ENCODE data around the gene CIDEB.

The CIDEB gene

DNA sequence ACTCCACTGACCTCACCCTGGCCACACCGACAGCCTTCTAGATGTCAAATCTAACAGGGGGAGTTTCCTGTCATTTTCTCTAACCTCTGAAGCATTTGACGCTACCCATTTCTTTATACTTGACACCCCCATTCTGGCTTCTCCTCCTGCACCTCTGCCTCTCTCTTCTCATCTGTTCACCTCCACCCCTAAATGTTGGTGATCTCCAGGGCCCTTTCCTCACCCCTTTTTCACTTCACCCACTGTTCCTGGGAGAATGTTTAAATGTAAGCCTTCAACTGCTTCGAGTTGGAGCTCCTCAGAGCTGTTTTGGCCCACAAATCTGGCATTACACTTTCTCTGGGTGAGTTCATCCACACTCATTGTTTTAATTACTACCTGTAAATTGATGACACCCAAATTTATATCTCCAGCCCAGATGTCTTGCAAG lies 35.9 kb downstream of the CIDEB start:
- peaks cover 55 to 56% of the 10 kb centered on the region in 2 experiments for H3K4me1 ChIP-seq (ENCODE audit: control insufficient read depth in 1 of 2, insufficient read depth in 1 of 2, low read depth in 1 of 2, low read length in 1 of 2)
- H3K27ac ChIP-seq = peak overlapping the region; percentile 95
- no peaks in the 10 kb centered on the region for H3K9me3 ChIP-seq
- no peaks in the 10 kb centered on the region for H3K27me3 ChIP-seq
- H3K36me3 ChIP-seq = peaks cover 26% of the 10 kb centered on the region
- TF ChIP-seq, protein P1, sequence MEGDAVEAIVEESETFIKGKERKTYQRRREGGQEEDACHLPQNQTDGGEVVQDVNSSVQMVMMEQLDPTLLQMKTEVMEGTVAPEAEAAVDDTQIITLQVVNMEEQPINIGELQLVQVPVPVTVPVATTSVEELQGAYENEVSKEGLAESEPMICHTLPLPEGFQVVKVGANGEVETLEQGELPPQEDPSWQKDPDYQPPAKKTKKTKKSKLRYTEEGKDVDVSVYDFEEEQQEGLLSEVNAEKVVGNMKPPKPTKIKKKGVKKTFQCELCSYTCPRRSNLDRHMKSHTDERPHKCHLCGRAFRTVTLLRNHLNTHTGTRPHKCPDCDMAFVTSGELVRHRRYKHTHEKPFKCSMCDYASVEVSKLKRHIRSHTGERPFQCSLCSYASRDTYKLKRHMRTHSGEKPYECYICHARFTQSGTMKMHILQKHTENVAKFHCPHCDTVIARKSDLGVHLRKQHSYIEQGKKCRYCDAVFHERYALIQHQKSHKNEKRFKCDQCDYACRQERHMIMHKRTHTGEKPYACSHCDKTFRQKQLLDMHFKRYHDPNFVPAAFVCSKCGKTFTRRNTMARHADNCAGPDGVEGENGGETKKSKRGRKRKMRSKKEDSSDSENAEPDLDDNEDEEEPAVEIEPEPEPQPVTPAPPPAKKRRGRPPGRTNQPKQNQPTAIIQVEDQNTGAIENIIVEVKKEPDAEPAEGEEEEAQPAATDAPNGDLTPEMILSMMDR (IDR thresholded peaks at IDR 0.05) = no peak
- peak overlapping the region; percentile 83 to 90 for H3K4me3 ChIP-seq (ENCODE audit: low read depth in 1 of 2, low read length in 1 of 2)

DNA sequence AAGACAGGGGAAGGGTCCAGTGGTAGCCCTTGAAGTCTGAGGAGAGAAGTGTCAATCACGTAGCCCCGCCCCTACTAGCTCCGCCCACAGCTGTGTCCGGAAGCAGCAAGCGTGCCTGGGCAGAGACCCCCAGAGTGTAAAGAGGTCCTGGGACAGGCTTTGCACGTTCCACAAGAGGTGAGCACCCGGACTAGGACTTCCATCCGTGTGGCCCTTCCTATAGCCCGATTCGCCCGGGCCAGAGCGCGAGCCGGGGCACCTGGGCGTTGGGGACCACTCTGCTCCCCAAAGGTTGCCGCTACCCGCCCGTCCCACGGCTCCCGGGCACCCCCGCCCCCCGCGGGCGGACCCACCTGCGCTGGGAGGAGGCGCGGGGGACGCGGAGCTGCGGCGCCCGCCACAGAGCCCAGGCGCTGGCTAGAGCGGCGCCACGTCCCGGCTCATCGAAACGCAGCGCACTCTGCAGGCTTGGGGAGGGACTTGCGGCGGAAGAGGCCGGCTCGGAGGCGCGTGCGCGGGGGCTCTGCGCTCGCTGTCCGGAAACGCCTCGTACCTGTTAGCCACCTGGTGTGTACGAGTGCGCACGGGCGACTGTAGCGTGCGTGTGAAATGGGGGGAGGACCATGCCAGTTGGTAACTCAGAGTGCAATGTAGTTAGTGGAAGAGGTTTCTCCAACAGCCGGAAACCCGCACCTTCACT lies 36.5 kb downstream of the CIDEB start, which contains the start of gene RABGGTA:
TSS of gene RABGGTA (minus strand) at position 464 of the 700 bp plus-strand sequence. CDS start 482 bp downstream, outside the sequence.
- H3K4me3 ChIP-seq (ENCODE audit: low read depth in 1 of 2, low read length in 1 of 2) = peak within 1 kb of the TSS; percentile 83 to 90
- H3K27ac ChIP-seq = peak within 1 kb of the TSS; percentile 95
- H3K36me3 ChIP-seq = peaks cover 32% of the 10 kb centered on the region
- no peaks in the 10 kb centered on the region for H3K9me3 ChIP-seq
- no peaks in the 10 kb centered on the region for H3K27me3 ChIP-seq
- TF ChIP-seq, protein P1 (IDR thresholded peaks at IDR 0.05) = peak; percentile 95
- H3K4me1 ChIP-seq (ENCODE audit: control insufficient read depth in 1 of 2, insufficient read depth in 1 of 2, low read depth in 1 of 2, low read length in 1 of 2) = peaks cover 49 to 50% of the 10 kb centered on the region in 2 experiments

DNA sequence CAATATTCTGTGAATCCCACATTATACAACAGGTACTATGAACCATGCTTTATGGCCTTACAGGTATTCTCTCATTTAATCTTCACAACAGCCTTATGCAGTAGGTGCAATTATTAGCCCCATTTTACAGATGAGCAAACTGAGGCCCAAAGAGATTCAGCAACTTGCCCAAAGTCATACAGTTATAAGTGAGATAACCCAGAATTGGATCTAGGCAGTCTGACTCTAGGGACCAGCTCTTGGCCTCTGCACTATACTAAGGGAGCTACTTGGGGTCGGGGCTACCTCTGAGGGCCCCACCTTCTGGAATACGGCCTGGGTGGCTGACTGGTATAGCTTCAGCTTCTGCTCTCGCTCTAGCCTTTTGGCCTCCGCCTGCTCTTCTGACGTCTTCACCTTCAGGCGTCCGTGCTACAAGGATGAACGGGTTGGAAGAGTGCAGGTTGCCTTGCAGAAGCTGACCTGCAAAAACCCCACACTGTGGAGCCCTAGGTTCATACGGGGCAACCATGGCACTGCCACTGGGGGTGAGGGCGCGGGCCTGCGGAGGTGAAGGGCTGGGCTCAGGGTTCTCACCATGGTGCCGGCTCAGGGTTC lies 37.1 kb downstream of the CIDEB start:
- Histone ChIP-seq H3K36me3 (peaks cover 39% of the 10 kb centered on the region), H3K4me1 (ENCODE audit: control insufficient read depth in 1 of 2, insufficient read depth in 1 of 2, low read depth in 1 of 2, low read length in 1 of 2) (peaks cover 46 to 48% of the 10 kb centered on the region in 2 experiments), H3K27me3 (no peaks in the 10 kb centered on the region), H3K4me3 (ENCODE audit: low read depth in 1 of 2, low read length in 1 of 2) (peak overlapping the region; percentile 83 to 90), H3K9me3 (no peaks in the 10 kb centered on the region), H3K27ac (peak overlapping the region; percentile 95)
- TF ChIP-seq, protein P1 (IDR thresholded peaks at IDR 0.05) = no peak

DNA sequence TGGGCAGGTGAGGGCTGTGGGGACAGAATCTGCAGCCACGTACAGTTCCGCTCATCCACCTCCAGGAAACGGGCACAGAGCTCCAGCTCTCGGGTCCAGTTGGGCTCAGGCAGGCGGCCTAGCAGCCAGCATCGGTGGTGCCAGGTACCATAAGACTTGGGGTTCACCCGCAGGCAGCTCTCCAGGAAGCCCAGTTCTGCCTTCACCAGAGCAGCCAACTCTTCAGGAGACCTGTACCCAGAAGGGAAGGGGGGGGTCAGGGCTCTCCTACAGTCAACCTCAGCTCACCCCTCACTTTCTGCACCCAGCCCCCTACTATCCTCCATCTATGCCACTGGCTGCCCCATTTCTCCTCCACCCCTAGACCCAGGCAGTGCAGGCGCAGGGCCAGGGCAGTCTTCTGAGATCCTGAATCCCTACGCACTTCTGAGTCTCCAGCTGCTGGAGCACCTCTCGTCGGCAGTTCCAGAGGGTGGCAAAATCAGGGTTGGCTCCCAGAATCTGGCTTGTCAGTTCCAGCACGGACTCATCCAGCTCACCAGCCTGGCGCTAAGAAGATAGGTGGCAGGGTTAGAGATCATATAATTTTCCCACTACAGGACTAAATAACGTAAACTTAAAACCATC lies 37.8 kb downstream of the CIDEB start:
- Histone ChIP-seq H3K27ac (peak overlapping the region; percentile 95), H3K36me3 (peaks cover 45% of the 10 kb centered on the region), H3K4me3 (ENCODE audit: low read depth in 1 of 2, low read length in 1 of 2) (no peak overlapping the region), H3K4me1 (ENCODE audit: control insufficient read depth in 1 of 2, insufficient read depth in 1 of 2, low read depth in 1 of 2, low read length in 1 of 2) (peaks cover 40 to 41% of the 10 kb centered on the region in 2 experiments), H3K9me3 (no peaks in the 10 kb centered on the region), H3K27me3 (no peaks in the 10 kb centered on the region)
- TF ChIP-seq, protein P1 (IDR thresholded peaks at IDR 0.05) = no peak

DNA sequence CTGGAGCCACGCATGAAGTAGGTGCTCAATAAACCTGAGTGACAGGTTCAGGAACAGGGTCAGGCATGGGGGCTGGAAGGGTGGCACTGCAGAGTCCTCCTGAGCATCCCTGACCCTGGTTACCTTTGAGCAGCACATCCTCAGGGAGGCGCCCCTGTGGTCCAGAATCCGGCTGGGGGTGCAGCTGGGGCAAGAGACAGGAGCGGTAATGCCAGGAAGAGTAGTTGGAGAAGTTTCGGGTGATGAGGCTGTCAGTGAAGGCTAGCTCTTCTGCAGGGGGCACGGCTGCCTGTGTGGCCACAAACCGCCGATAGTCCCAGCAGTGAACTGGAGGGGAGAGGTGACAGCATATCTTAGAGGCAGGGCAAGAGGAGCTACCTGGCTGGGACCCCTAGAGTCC lies 38.4 kb downstream of the CIDEB start:
- Histone ChIP-seq H3K27me3 (no peaks in the 10 kb centered on the region), H3K36me3 (peaks cover 46% of the 10 kb centered on the region), H3K4me3 (ENCODE audit: low read depth in 1 of 2, low read length in 1 of 2) (no peak overlapping the region), H3K27ac (no peak overlapping the region), H3K9me3 (no peaks in the 10 kb centered on the region), H3K4me1 (ENCODE audit: control insufficient read depth in 1 of 2, insufficient read depth in 1 of 2, low read depth in 1 of 2, low read length in 1 of 2) (peaks cover 33 to 35% of the 10 kb centered on the region in 2 experiments)
- TF ChIP-seq, protein P1 (IDR thresholded peaks at IDR 0.05) = no peak

Data from neutrophil (primary cell).